GM21723 (cell line): ENCODE results near the gene SLC20A1.
"Not testable (repeated sequence)": the region's sequence is repeated elsewhere in the genome, so short reads cannot be mapped to it uniquely, and the experiment has no call there.

Experiments
- ATAC-seq: cut with Tn5 transposase; IDR thresholded peaks from one replicate; pipeline ENCODE4 v1.9.1; 2021; ENCODE audit warnings: mild to moderate bottlenecking, moderate library complexity; ENCODE audit not compliant: unreplicated experiment

SLC20A1 gene

GRCh38 chr2:112703684-112704083, 57.9 kb downstream of the SLC20A1 start:
- no peak for ATAC-seq

- no peak for ATAC-seq
Observed at GRCh38 chr2:112705575-112705974, 59.8 kb downstream of the SLC20A1 start.

- peak; percentile 34 for ATAC-seq
Observed at GRCh38 chr2:112706170-112706664, 60.5 kb downstream of the SLC20A1 start.

GRCh38 chr2:112706947-112707346, 61.2 kb downstream of the SLC20A1 start:
- ATAC-seq = not testable (repeated sequence)

- ATAC-seq = no peak
Observed at GRCh38 chr2:112708968-112709367, 63.2 kb downstream of the SLC20A1 start.

GRCh38 chr2:112709703-112710102, 64.0 kb downstream of the SLC20A1 start:
- ATAC-seq = no peak

- no peak for ATAC-seq
Observed at GRCh38 chr2:112710956-112711750, 65.4 kb downstream of the SLC20A1 start.

- ATAC-seq = no peak
Observed at GRCh38 chr2:112712465-112712864, 66.7 kb downstream of the SLC20A1 start.

GRCh38 chr2:112712903-112713584, 67.3 kb downstream of the SLC20A1 start:
- ATAC-seq = no peak
